ENCODE data around the gene ARL5B. TPM values are rescaled to one million over a fixed set of nuclear protein-coding genes. Genes with fewer than 3 reads are reported as not detected.

The ARL5B gene
- total RNA-seq, 1 donor from 2014 or later = 16.7 TPM

DNA sequence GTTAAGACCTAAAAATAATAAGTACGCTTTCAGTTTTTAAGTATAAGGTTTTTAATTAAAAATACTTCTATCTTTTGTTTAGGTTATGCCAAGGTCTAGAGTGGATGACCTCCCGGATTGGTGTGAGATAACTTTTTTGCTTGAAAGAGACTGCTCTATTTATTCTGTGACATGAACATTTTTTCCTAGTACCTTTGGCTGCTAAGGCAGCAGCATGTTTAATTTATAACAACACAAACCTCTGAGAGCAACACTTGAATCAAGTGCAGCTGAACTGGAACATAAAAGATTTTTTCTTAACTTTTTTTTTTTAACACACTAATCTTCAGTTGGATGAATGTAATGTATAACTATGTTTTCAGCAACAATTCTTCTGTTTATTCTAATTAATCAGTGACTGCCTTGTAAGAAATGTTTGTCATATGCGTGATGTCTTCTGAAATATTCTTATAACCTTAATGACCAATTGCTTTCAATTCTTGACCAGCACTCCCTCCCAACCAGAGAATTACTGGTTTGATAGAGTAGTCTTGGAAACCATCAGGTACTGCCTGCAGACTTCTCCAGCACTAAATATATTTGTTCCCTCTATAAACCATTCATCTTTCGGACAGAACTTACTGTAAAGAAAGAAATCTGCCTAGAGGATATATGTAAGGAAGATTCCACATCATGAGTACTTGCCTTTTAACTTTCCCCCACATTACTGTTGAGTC lies 16.0 kb downstream of the ARL5B start:
- Histone ChIP-seq H3K4me1 (ENCODE audit: control insufficient read depth in 3 of 3, insufficient read depth in 3 of 3, low read length in 3 of 3) (no peaks in the 10 kb centered on the region), H3K27me3 (ENCODE audit: control insufficient read depth in 3 of 3, insufficient read depth in 3 of 3, low read length in 3 of 3) (no peaks in the 10 kb centered on the region), H3K36me3 (ENCODE audit: control insufficient read depth in 3 of 3, insufficient read depth in 3 of 3, low read length in 3 of 3) (peaks cover 2 to 30% (median 22%) of the 10 kb centered on the region in 3 donors), H3K4me3 (ENCODE audit: low read length in 3 of 3) (no peak overlapping the region), H3K9ac (ENCODE audit: low read depth in 1 of 3, low read length in 3 of 3) (no peak overlapping the region), H3K27ac (ENCODE audit: low read depth, low read length) (no peak overlapping the region), H3K9me3 (ENCODE audit: control insufficient read depth in 3 of 3, low read length in 3 of 3) (no peaks in the 10 kb centered on the region)

DNA sequence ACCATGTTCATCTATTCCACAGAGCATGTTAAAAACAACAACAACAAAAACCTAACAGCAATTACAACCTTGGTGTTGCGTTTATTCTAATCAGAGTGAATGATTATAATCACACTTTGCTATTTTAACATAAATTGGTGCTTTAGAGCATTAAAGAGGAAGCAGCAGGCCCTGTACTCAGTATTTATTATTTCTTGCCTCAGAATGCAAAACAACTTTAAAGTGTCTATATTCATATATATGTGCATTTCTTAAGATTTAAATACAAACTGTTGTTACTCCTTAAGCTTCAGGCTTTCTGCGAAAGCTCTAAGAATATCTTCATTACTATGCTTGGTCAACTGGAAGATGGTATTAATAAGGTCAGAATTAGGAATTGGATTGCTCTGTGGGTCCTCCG lies 21.5 kb downstream of the ARL5B start:
- no peak overlapping the region for H3K4me3 ChIP-seq (ENCODE audit: low read length in 3 of 3)
- H3K27ac ChIP-seq (ENCODE audit: low read depth, low read length) = no peak overlapping the region
- no peaks in the 10 kb centered on the region for H3K9me3 ChIP-seq (ENCODE audit: control insufficient read depth in 3 of 3, low read length in 3 of 3)
- peaks cover 0 to 4% (median under 1%) of the 10 kb centered on the region in 3 donors for H3K36me3 ChIP-seq (ENCODE audit: control insufficient read depth in 3 of 3, insufficient read depth in 3 of 3, low read length in 3 of 3)
- H3K9ac ChIP-seq (ENCODE audit: low read depth in 1 of 3, low read length in 3 of 3) = no peak overlapping the region
- H3K27me3 ChIP-seq (ENCODE audit: control insufficient read depth in 3 of 3, insufficient read depth in 3 of 3, low read length in 3 of 3) = no peaks in the 10 kb centered on the region
- no peaks in the 10 kb centered on the region for H3K4me1 ChIP-seq (ENCODE audit: control insufficient read depth in 3 of 3, insufficient read depth in 3 of 3, low read length in 3 of 3)

DNA sequence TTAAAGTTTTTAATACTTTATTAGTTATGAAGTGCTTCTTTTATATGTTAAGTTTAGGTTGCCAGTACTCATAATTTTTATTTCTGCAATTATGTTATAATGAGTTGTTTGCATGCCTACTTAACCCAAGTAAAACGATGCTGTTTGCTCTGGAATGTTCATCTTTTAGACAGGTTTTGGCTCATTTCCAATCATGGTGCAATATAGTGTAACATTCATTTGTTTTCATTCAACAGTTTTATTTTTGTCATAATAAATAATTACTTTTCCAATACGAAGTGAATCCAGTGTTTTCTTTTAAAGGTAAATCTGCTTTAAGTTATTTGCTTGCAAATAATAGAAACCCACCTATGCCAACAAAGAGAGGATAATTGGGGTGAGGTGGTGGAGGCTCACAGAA lies 22.1 kb downstream of the ARL5B start:
- Histone ChIP-seq H3K36me3 (ENCODE audit: control insufficient read depth in 3 of 3, insufficient read depth in 3 of 3, low read length in 3 of 3) (no peaks in the 10 kb centered on the region), H3K9ac (ENCODE audit: low read depth in 1 of 3, low read length in 3 of 3) (no peak overlapping the region), H3K27me3 (ENCODE audit: control insufficient read depth in 3 of 3, insufficient read depth in 3 of 3, low read length in 3 of 3) (no peaks in the 10 kb centered on the region), H3K9me3 (ENCODE audit: control insufficient read depth in 3 of 3, low read length in 3 of 3) (no peaks in the 10 kb centered on the region), H3K4me1 (ENCODE audit: control insufficient read depth in 3 of 3, insufficient read depth in 3 of 3, low read length in 3 of 3) (no peaks in the 10 kb centered on the region), H3K27ac (ENCODE audit: low read depth, low read length) (no peak overlapping the region), H3K4me3 (ENCODE audit: low read length in 3 of 3) (no peak overlapping the region)

DNA sequence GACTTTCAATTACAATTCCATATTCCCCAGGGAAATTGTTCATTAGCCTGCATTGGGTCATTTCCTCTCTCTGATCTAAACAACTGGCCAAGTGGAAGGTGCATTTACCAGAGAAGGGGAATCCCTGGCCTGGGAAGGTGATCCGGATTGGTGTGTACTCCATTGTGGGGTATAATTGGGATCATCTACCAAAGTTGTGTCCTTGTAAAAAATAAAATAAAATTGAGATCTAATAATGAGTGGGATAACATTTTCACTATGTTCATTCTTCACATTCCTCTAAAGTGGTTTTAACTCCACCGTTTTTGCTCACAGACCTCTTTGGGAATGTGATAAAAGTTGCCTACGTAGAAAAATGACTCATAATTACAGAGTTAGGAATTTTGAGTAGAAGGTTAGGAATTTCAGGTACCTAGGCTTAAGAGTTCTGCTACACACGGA lies 22.8 kb downstream of the ARL5B start:
- Histone ChIP-seq H3K36me3 (ENCODE audit: control insufficient read depth in 3 of 3, insufficient read depth in 3 of 3, low read length in 3 of 3) (no peaks in the 10 kb centered on the region), H3K27ac (ENCODE audit: low read depth, low read length) (no peak overlapping the region), H3K9me3 (ENCODE audit: control insufficient read depth in 3 of 3, low read length in 3 of 3) (no peaks in the 10 kb centered on the region), H3K27me3 (ENCODE audit: control insufficient read depth in 3 of 3, insufficient read depth in 3 of 3, low read length in 3 of 3) (no peaks in the 10 kb centered on the region), H3K9ac (ENCODE audit: low read depth in 1 of 3, low read length in 3 of 3) (no peak overlapping the region), H3K4me3 (ENCODE audit: low read length in 3 of 3) (no peak overlapping the region), H3K4me1 (ENCODE audit: control insufficient read depth in 3 of 3, insufficient read depth in 3 of 3, low read length in 3 of 3) (no peaks in the 10 kb centered on the region)

DNA sequence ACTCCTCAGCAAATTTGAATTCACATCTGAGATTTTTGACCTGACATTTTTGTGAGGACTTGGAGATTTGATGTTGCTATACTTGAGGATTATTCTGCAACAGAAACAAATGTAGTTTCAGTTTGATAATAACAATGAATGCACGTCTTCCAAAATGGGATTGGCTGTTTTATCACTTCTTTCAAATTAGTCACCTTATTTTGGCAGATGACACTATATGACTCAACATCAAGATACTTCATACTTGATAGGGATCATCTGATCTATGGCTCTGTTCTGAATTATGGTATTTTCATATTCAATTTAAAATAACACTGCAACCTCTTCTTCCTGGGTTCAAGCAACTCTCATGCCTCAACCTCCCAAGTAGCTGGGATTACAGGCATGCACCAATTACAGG lies 24.2 kb downstream of the ARL5B start:
- no peaks in the 10 kb centered on the region for H3K27me3 ChIP-seq (ENCODE audit: control insufficient read depth in 3 of 3, insufficient read depth in 3 of 3, low read length in 3 of 3)
- no peaks in the 10 kb centered on the region for H3K36me3 ChIP-seq (ENCODE audit: control insufficient read depth in 3 of 3, insufficient read depth in 3 of 3, low read length in 3 of 3)
- H3K9ac ChIP-seq (ENCODE audit: low read depth in 1 of 3, low read length in 3 of 3) = no peak overlapping the region

DNA sequence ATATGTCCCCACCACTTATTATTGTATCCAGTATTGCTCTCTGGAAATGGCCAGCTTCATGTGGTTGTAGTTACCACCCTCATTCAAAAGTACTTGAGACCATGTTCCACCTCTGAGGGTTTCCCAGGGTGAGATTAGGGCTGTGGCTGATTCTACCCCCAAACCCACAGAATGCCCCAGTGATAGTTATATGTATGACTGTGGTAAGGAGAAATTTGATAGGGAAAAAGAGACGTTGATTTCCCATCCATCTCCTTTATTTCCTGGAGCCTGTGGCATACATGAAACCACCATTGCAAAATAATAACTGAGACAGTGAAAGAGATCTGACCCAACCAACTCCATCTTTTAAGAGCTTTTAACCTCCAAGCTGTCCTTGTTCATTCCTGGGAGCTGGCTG lies 25.2 kb downstream of the ARL5B start:
- H3K4me3 ChIP-seq (ENCODE audit: low read length in 3 of 3) = no peak overlapping the region
- no peaks in the 10 kb centered on the region for H3K9me3 ChIP-seq (ENCODE audit: control insufficient read depth in 3 of 3, low read length in 3 of 3)
- no peaks in the 10 kb centered on the region for H3K4me1 ChIP-seq (ENCODE audit: control insufficient read depth in 3 of 3, insufficient read depth in 3 of 3, low read length in 3 of 3)
- no peaks in the 10 kb centered on the region for H3K36me3 ChIP-seq (ENCODE audit: control insufficient read depth in 3 of 3, insufficient read depth in 3 of 3, low read length in 3 of 3)
- no peak overlapping the region for H3K27ac ChIP-seq (ENCODE audit: low read depth, low read length)
- H3K9ac ChIP-seq (ENCODE audit: low read depth in 1 of 3, low read length in 3 of 3) = no peak overlapping the region
- H3K27me3 ChIP-seq (ENCODE audit: control insufficient read depth in 3 of 3, insufficient read depth in 3 of 3, low read length in 3 of 3) = no peaks in the 10 kb centered on the region

More for the DNA sequence above, 24.2 kb downstream of the ARL5B start:
- Histone ChIP-seq H3K4me3 (ENCODE audit: low read length in 3 of 3) (no peak overlapping the region), H3K27ac (ENCODE audit: low read depth, low read length) (no peak overlapping the region), H3K4me1 (ENCODE audit: control insufficient read depth in 3 of 3, insufficient read depth in 3 of 3, low read length in 3 of 3) (no peaks in the 10 kb centered on the region), H3K9me3 (ENCODE audit: control insufficient read depth in 3 of 3, low read length in 3 of 3) (no peaks in the 10 kb centered on the region)

DNA sequence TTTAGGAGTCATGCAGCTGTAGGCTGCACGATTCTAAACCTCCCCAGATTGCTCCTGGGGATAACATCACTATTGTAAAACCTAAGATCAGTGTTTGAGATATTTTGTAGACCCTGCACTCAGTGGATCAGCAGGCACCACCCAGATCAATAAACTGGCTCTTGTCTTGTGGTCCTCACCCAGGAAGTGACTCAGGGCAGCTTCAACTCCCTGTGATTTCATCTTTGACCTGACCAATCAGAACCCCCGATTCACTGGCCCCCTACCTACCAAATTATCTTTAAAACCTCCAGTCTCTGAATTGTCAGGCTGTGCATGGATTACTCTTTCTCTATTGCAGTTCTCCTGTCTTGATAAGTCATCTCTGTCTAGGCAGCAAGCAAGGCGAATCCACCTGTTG lies 25.7 kb downstream of the ARL5B start:
- Histone ChIP-seq H3K9me3 (ENCODE audit: control insufficient read depth in 3 of 3, low read length in 3 of 3) (no peaks in the 10 kb centered on the region), H3K27ac (ENCODE audit: low read depth, low read length) (no peak overlapping the region), H3K9ac (ENCODE audit: low read depth in 1 of 3, low read length in 3 of 3) (no peak overlapping the region), H3K4me1 (ENCODE audit: control insufficient read depth in 3 of 3, insufficient read depth in 3 of 3, low read length in 3 of 3) (no peaks in the 10 kb centered on the region), H3K27me3 (ENCODE audit: control insufficient read depth in 3 of 3, insufficient read depth in 3 of 3, low read length in 3 of 3) (no peaks in the 10 kb centered on the region), H3K36me3 (ENCODE audit: control insufficient read depth in 3 of 3, insufficient read depth in 3 of 3, low read length in 3 of 3) (no peaks in the 10 kb centered on the region), H3K4me3 (ENCODE audit: low read length in 3 of 3) (no peak overlapping the region)

DNA sequence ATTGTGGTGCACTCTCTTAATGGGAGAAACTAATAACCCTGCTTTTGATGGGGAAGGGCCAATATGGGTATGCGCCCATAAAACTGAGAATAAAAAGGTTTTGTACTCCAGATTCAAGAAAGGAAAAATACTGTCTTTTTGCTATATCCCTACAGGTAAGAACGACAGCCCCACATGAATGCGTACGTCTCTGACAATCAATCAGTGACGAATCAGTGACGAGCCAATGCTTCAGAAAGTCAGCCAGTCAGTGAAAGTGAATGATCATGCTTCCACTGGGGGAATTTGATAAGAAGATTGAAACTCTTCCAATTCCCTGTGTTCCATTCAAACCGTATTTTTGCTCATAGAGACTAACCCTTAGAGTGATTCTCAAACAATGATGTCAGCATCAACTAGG lies 26.3 kb downstream of the ARL5B start:
- no peaks in the 10 kb centered on the region for H3K27me3 ChIP-seq (ENCODE audit: control insufficient read depth in 3 of 3, insufficient read depth in 3 of 3, low read length in 3 of 3)
- H3K36me3 ChIP-seq (ENCODE audit: control insufficient read depth in 3 of 3, insufficient read depth in 3 of 3, low read length in 3 of 3) = no peaks in the 10 kb centered on the region
- H3K9me3 ChIP-seq (ENCODE audit: control insufficient read depth in 3 of 3, low read length in 3 of 3) = no peaks in the 10 kb centered on the region
- H3K27ac ChIP-seq (ENCODE audit: low read depth, low read length) = no peak overlapping the region
- H3K4me3 ChIP-seq (ENCODE audit: low read length in 3 of 3) = no peak overlapping the region
- H3K4me1 ChIP-seq (ENCODE audit: control insufficient read depth in 3 of 3, insufficient read depth in 3 of 3, low read length in 3 of 3) = no peaks in the 10 kb centered on the region
- H3K9ac ChIP-seq (ENCODE audit: low read depth in 1 of 3, low read length in 3 of 3) = no peak overlapping the region

DNA sequence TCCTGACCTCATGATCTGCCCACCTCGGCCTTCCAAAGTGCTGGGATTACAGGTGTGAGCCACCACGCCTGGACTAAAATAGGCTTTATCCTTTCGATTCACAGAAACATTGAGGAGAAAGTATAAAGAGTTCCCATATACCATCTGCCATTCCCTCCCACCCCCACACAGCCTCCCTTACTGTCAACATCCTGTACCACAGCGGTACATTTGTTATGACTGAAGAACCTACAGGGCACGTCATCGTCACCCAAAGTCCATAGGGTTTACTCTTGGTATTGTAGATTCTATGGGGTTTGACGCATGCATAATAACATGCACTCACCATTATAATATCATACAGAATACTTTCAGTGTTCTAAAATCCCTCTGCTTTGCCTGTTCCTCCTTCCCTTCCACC lies 28.0 kb downstream of the ARL5B start:
- no peak overlapping the region for H3K9ac ChIP-seq (ENCODE audit: low read depth in 1 of 3, low read length in 3 of 3)
- no peaks in the 10 kb centered on the region for H3K27me3 ChIP-seq (ENCODE audit: control insufficient read depth in 3 of 3, insufficient read depth in 3 of 3, low read length in 3 of 3)
- H3K9me3 ChIP-seq (ENCODE audit: control insufficient read depth in 3 of 3, low read length in 3 of 3) = no peaks in the 10 kb centered on the region
- H3K4me1 ChIP-seq (ENCODE audit: control insufficient read depth in 3 of 3, insufficient read depth in 3 of 3, low read length in 3 of 3) = no peaks in the 10 kb centered on the region
- H3K4me3 ChIP-seq (ENCODE audit: low read length in 3 of 3) = no peak overlapping the region
- H3K27ac ChIP-seq (ENCODE audit: low read depth, low read length) = no peak overlapping the region
- H3K36me3 ChIP-seq (ENCODE audit: control insufficient read depth in 3 of 3, insufficient read depth in 3 of 3, low read length in 3 of 3) = no peaks in the 10 kb centered on the region

DNA sequence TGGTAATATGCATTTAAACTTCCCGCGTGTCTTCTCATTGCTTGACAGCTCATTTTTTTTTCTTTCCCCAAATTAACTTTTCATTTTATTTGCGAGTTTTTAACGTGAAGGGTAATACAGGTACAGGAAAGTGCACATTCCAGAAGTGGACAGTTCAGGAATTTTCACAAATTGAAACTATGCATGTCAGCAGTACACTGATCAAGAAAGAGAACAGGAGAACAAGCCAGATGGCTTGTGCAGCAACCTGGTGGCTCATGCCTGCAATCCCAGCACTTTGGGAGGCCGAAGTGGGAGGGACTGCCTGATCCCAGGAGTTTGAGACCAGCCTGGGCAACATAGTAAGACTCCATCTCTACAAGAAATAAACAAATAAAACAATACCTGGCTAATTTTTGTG lies 28.5 kb downstream of the ARL5B start:
- Histone ChIP-seq H3K9ac (ENCODE audit: low read depth in 1 of 3, low read length in 3 of 3) (no peak overlapping the region), H3K4me3 (ENCODE audit: low read length in 3 of 3) (no peak overlapping the region), H3K9me3 (ENCODE audit: control insufficient read depth in 3 of 3, low read length in 3 of 3) (no peaks in the 10 kb centered on the region), H3K27ac (ENCODE audit: low read depth, low read length) (no peak overlapping the region), H3K4me1 (ENCODE audit: control insufficient read depth in 3 of 3, insufficient read depth in 3 of 3, low read length in 3 of 3) (no peaks in the 10 kb centered on the region), H3K27me3 (ENCODE audit: control insufficient read depth in 3 of 3, insufficient read depth in 3 of 3, low read length in 3 of 3) (no peaks in the 10 kb centered on the region), H3K36me3 (ENCODE audit: control insufficient read depth in 3 of 3, insufficient read depth in 3 of 3, low read length in 3 of 3) (no peaks in the 10 kb centered on the region)

Measured in skeletal muscle tissue (tissue), 4 donors.